HCT116 (cell line): ENCODE measurements around the gene PLEKHA6.

Experiments used
- CBX3 ChIP-seq: IDR thresholded peaks from 2 replicates; pipeline ENCODE4 v1.6.1; 2012; ENCODE audit warnings: low read depth
- CTCF ChIP-seq, 3 experiments: fragments of 200-600 bp in 1 of 3; sonication (generic) in 1 of 3; IDR thresholded peaks in 2 of 3; conservative IDR thresholded peaks in 1 of 3; 2 replicates each; pipeline ENCODE4 v1.5.1; 2012 to 2017; ENCODE audit warnings: low read depth in 2 of 3, low read length in 2 of 3, antibody characterized with exemption in 1 of 3, borderline replicate concordance in 1 of 3, control low read depth in 1 of 3, mild to moderate bottlenecking in 1 of 3, mixed read lengths in 1 of 3, mixed run types in 1 of 3, moderate library complexity in 1 of 3; ENCODE audit not compliant: insufficient read depth in 1 of 3
- EZH2 ChIP-seq: fragments of 200-600 bp; sonication (generic); IDR thresholded peaks from 2 replicates; pipeline ENCODE4 v1.6.1; 2017; ENCODE audit warnings: antibody characterized with exemption, mixed run types
- EZH2phosphoT487 ChIP-seq: fragments of 200-600 bp; IDR thresholded peaks from 2 replicates; pipeline ENCODE4 v1.6.1; 2018; ENCODE audit warnings: antibody characterized with exemption, borderline replicate concordance
- MAX ChIP-seq: IDR thresholded peaks from 2 replicates; pipeline ENCODE4 v1.6.1; 2012
- POLR2A ChIP-seq: IDR thresholded peaks from 2 replicates; pipeline ENCODE4 v1.7.0; 2011; ENCODE audit warnings: borderline replicate concordance; ENCODE audit not compliant: insufficient read depth, insufficient read length; ENCODE audit errors: extremely low read depth
- POLR2AphosphoS5 ChIP-seq: IDR thresholded peaks from 2 replicates; pipeline ENCODE4 v1.6.1; 2011; ENCODE audit warnings: mild to moderate bottlenecking, low read depth, low read length, moderate library complexity
- REST ChIP-seq: IDR thresholded peaks from 2 replicates; pipeline ENCODE4 v1.6.1; 2012; ENCODE audit warnings: low read depth
- SP1 ChIP-seq: IDR thresholded peaks from 2 replicates; pipeline ENCODE4 v1.6.1; 2012; ENCODE audit warnings: low read depth

- TF ChIP-seq EZH2phosphoT487: no peak
- TF ChIP-seq CTCF (IDR thresholded peaks at IDR 0.05 in 2 of 3, conservative IDR thresholded peaks at IDR 0.05 in 1 of 3; ENCODE audit: borderline replicate concordance in 1 of 3, insufficient read depth in 1 of 3, low read depth in 2 of 3, low read length in 2 of 3): no peak
- TF ChIP-seq CBX3: no peak
- no peak for TF ChIP-seq POLR2A
- no peak for TF ChIP-seq EZH2
- no peak for TF ChIP-seq POLR2AphosphoS5
- no peak for TF ChIP-seq MAX
- no peak for TF ChIP-seq SP1
- TF ChIP-seq REST: no peak
These were observed 21.4 kb downstream of the PLEKHA6 start for GRCh38 chr1:204338360-204338759.
